WTC11 (cell line): ENCODE results near the gene HPCA. TPM values are rescaled to one million over a fixed set of nuclear protein-coding genes. Genes with fewer than 3 reads are reported as not detected.

Experiments
- ATAC-seq: fragments of 200-7000 bp; cut with Tn5 transposase; 2 replicates; pipeline ENCODE4 v1.10.0; 2021; ENCODE audit warnings: mild to moderate bottlenecking, moderate library complexity
- CTCF ChIA-PET: fragments of 300-600 bp; sonication (Branson Sonifier 250); formaldehyde crosslinking; loops from one replicate; lab custom pipeline; 2021; ENCODE audit warnings: antibody characterized with exemption; lab: Charles Lee
- POLR2A ChIA-PET: fragments of 350-600 bp; sonication (Branson Sonifier 250); formaldehyde crosslinking; loops from one replicate; lab custom pipeline; 2021; ENCODE audit warnings: antibody characterized with exemption; lab: Charles Lee
- DNase-seq: peaks from one replicate; pipeline ENCODE4 v3.0.0; 2021; ENCODE audit warnings: low spot score
- H3K27ac Mint-ChIP-seq: 2 replicates; pipeline ENCODE4 v1.8.0; 2021; ENCODE audit warnings: mixed read lengths
- H3K27me3 Mint-ChIP-seq: 2 replicates; pipeline ENCODE4 v1.8.0; 2021; ENCODE audit warnings: low read depth, mild to moderate bottlenecking, moderate library complexity, mixed read lengths
- H3K36me3 Mint-ChIP-seq: 2 replicates; pipeline ENCODE4 v1.8.0; 2021; ENCODE audit warnings: mixed read lengths
- H3K4me1 Mint-ChIP-seq: 2 replicates; pipeline ENCODE4 v1.8.0; 2022; ENCODE audit warnings: mixed read lengths
- H3K4me3 Mint-ChIP-seq: 2 replicates; pipeline ENCODE4 v1.8.0; 2021; ENCODE audit warnings: mild to moderate bottlenecking, moderate library complexity, mixed read lengths
- H3K9me3 Mint-ChIP-seq: 2 replicates; pipeline ENCODE4 v1.8.0; 2021; ENCODE audit warnings: mixed read lengths
- GABPB1 ChIP-seq: sonication (generic); formaldehyde crosslinking; IDR thresholded peaks from 2 replicates; pipeline ENCODE4 v1.8.1; 2023; ENCODE audit warnings: mild to moderate bottlenecking, missing genetic modification reagents
- IRF2 ChIP-seq: sonication (generic); formaldehyde crosslinking; IDR thresholded peaks from 2 replicates; pipeline ENCODE4 v1.8.0; 2022; ENCODE audit warnings: low read depth, missing genetic modification reagents, borderline replicate concordance
- JAZF1 ChIP-seq: fragments of 250-450 bp; sonication (Bioruptor Pico); IDR thresholded peaks from 2 replicates; pipeline ENCODE4 v1.9.0; 2021; ENCODE audit warnings: moderate library complexity, mild to moderate bottlenecking, inconsistent platforms
- NFYB ChIP-seq: sonication (generic); formaldehyde crosslinking; conservative IDR thresholded peaks from 2 replicates; pipeline ENCODE4 v1.8.0; 2022; ENCODE audit warnings: low read depth, missing genetic modification reagents
- SMAD3 ChIP-seq: sonication (generic); formaldehyde crosslinking; IDR thresholded peaks from 2 replicates; pipeline ENCODE4 v1.8.0; 2022; ENCODE audit warnings: missing genetic modification reagents, mild to moderate bottlenecking, borderline replicate concordance
- SMAD4 ChIP-seq: sonication (generic); formaldehyde crosslinking; IDR thresholded peaks from 2 replicates; pipeline ENCODE4 v1.8.0; 2022; ENCODE audit warnings: mild to moderate bottlenecking, missing genetic modification reagents
- SP1 ChIP-seq: sonication (generic); formaldehyde crosslinking; conservative IDR thresholded peaks from 2 replicates; pipeline ENCODE4 v1.8.1; 2022; ENCODE audit warnings: missing genetic modification reagents
- TCF7 ChIP-seq: sonication (generic); formaldehyde crosslinking; IDR thresholded peaks from 2 replicates; pipeline ENCODE4 v1.8.0; 2022; ENCODE audit warnings: mild to moderate bottlenecking, low read depth, missing genetic modification reagents, moderate library complexity
- TP53 ChIP-seq: sonication (generic); formaldehyde crosslinking; IDR thresholded peaks from 2 replicates; pipeline ENCODE4 v1.8.1; 2023; ENCODE audit warnings: mild to moderate bottlenecking, missing genetic modification reagents
- USF1 ChIP-seq: sonication (generic); formaldehyde crosslinking; IDR thresholded peaks from 2 replicates; pipeline ENCODE4 v1.8.0; 2022; ENCODE audit warnings: mild to moderate bottlenecking, missing genetic modification reagents
- ZNF281 ChIP-seq: sonication (generic); formaldehyde crosslinking; IDR thresholded peaks from 2 replicates; pipeline ENCODE4 v1.8.0; 2023; ENCODE audit warnings: mild to moderate bottlenecking, missing genetic modification reagents
- ZNF396 ChIP-seq: fragments of 250-450 bp; sonication (Bioruptor Pico); IDR thresholded peaks from 2 replicates; pipeline ENCODE4 v1.8.0; 2021; ENCODE audit warnings: mild to moderate bottlenecking, moderate library complexity, borderline replicate concordance
- ZNF532 ChIP-seq: fragments of 250-450 bp; sonication (Bioruptor Pico); IDR thresholded peaks from 2 replicates; pipeline ENCODE4 v1.9.0; 2021; ENCODE audit warnings: mild to moderate bottlenecking, borderline replicate concordance
- ZNF671 ChIP-seq: fragments of 250-450 bp; sonication (Bioruptor Pico); IDR thresholded peaks from 2 replicates; pipeline ENCODE4 v1.8.0; 2021; ENCODE audit warnings: mild to moderate bottlenecking
- total RNA-seq: library from RNA; stranded (reverse); gene quantifications from 3 replicates; pipeline ENCODE4 v1.2.3, GENCODE V29; 2021
- TF ChIP-seq, protein P1 (sequence below): fragments of 250-450 bp; sonication (Bioruptor Pico); IDR thresholded peaks from 2 replicates; pipeline ENCODE4 v1.9.0; 2021; ENCODE audit warnings: mild to moderate bottlenecking
- TF ChIP-seq, protein P2 (sequence below): fragments of 200-600 bp; IDR thresholded peaks from 2 replicates; pipeline ENCODE4 v1.8.0; 2022; ENCODE audit warnings: antibody characterized with exemption
- TF ChIP-seq, protein P3 (sequence below): sonication (generic); formaldehyde crosslinking; IDR thresholded peaks from 2 replicates; pipeline ENCODE4 v1.8.1; 2023; ENCODE audit warnings: mild to moderate bottlenecking, missing genetic modification reagents, moderate library complexity

The HPCA gene
- total RNA-seq, 1 experiment from 2014 or later, result 1.9 TPM

DNA sequence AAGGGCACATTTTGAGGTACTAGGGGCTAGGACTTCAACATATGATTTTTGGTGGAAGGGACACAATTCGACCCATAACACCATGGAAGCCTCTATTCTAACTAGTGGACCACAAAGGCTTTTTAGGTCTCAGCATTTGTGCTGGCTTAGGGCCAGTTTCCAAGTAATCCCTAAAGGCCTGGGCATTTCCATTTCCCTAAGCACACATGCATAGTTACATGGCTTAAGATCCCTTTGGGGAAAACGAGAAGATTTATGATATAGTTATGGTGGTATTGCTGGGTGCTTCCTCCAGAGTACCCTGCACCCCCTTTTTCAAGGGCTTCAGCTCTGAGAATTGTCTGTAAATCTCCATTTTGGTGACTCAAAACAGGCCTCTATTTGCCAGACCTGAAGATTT lies 43.1 kb downstream of the HPCA start:
- ChIA-PET POLR2A (no interaction called here), CTCF (interaction anchor here (1.3 kb wide), 1 partner anchor 37 kb away, joined by 4 read pairs; no protein-coding TSS in a partner anchor)
- Mint-ChIP-seq H3K4me3 (no peak overlapping the region), H3K9me3 (no peaks in the 10 kb centered on the region), H3K4me1 (peaks cover 26% of the 10 kb centered on the region), H3K36me3 (no peaks in the 10 kb centered on the region), H3K27me3 (peaks cover 50% of the 10 kb centered on the region), H3K27ac (no peak overlapping the region)
- ATAC-seq, result no peak
- TF ChIP-seq JAZF1 (CRISPR knock-in tag) (no peak), ZNF671 (CRISPR knock-in tag) (no peak), NFYB (no peak), SP1 (no peak), SMAD4 (CRISPR knock-in tag) (no peak), TP53 (CRISPR knock-in tag) (no peak), ZNF532 (no peak)
- TF ChIP-seq, protein P1, sequence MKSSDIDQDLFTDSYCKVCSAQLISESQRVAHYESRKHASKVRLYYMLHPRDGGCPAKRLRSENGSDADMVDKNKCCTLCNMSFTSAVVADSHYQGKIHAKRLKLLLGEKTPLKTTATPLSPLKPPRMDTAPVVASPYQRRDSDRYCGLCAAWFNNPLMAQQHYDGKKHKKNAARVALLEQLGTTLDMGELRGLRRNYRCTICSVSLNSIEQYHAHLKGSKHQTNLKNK (CRISPR knock-in tag), result no peak
- no peak for DNase-seq

- ATAC-seq, result no peak
- DNase-seq, result no peak
- ChIA-PET POLR2A (no interaction called here), CTCF (interaction anchor here (0.8 to 3.5 kb wide), 7 partner anchors 56 to 154 kb away, joined by 3 to 34 read pairs (median 4); no protein-coding TSS in a partner anchor)
- Mint-ChIP-seq H3K27me3 (peaks cover 26% of the 10 kb centered on the region), H3K36me3 (peaks cover 1% of the 10 kb centered on the region; the same call in 1 of the 2 replicates), H3K4me1 (peaks cover 10% of the 10 kb centered on the region), H3K27ac (no peak overlapping the region), H3K4me3 (no peak overlapping the region), H3K9me3 (no peaks in the 10 kb centered on the region)
- TF ChIP-seq TCF7 (CRISPR knock-in tag) (no peak), USF1 (CRISPR knock-in tag) (no peak)
Measured at GRCh38 chr1:32931760-32932159, 45.5 kb downstream of the HPCA start.

- Mint-ChIP-seq H3K4me3 (no peak overlapping the region), H3K4me1 (peaks cover 7% of the 10 kb centered on the region), H3K27me3 (peaks cover 5% of the 10 kb centered on the region), H3K36me3 (peaks cover 12% of the 10 kb centered on the region), H3K27ac (peak overlapping the region; percentile 94), H3K9me3 (no peaks in the 10 kb centered on the region)
- POLR2A ChIA-PET, result interaction anchor here (1.0 to 1.1 kb wide), 2 partner anchors 29 to 58 kb away, joined by 3 read pairs; no protein-coding TSS in a partner anchor
- CTCF ChIA-PET, result interaction anchor here (0.7 to 3.6 kb wide), 31 partner anchors 8 to 537 kb away, joined by 3 to 34 read pairs (median 5); partner anchors contain the start of genes AZIN2, HPCA and RNF19B
- ATAC-seq (no peak; the same call in 1 of the 2 replicates), DNase-seq (no peak)
- TF ChIP-seq SMAD3 (CRISPR knock-in tag), result no peak
- no peak for TF ChIP-seq IRF2 (CRISPR knock-in tag)
- 0 out of 2 replicates have a peak, but pooled peaks have one; percentile 34 for TF ChIP-seq GABPB1 (CRISPR knock-in tag)
- TF ChIP-seq SMAD4 (CRISPR knock-in tag), result no peak
- no peak for TF ChIP-seq NFYB
Measured at GRCh38 chr1:32933742-32934322, 47.5 kb downstream of the HPCA start.

DNA sequence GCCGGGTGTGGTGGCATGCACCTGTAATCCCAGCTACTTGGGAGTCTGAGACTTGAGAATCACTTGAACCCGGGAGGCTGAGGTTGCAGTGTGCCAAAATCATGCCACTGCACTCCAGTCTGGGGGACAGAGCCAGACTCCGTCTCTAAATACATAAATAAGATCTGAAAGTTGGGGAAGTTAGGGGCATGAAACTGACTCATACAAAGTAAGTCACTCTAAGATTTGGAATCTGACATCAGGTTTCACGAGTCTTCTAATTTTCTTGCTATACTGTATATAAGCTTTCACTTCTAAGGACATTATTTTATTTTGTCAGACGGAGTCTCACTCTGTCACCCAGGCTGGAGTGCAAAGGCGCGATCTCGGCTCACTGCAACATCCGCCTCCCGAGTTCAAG lies 48.2 kb downstream of the HPCA start:
- Mint-ChIP-seq H3K4me3 (no peak overlapping the region), H3K27me3 (no peaks in the 10 kb centered on the region), H3K36me3 (peaks cover 12% of the 10 kb centered on the region)
- POLR2A ChIA-PET, result interaction anchor here (1.1 kb wide), 1 partner anchor 58 kb away, joined by 3 read pairs; no protein-coding TSS in a partner anchor
- TF ChIP-seq, protein P2, sequence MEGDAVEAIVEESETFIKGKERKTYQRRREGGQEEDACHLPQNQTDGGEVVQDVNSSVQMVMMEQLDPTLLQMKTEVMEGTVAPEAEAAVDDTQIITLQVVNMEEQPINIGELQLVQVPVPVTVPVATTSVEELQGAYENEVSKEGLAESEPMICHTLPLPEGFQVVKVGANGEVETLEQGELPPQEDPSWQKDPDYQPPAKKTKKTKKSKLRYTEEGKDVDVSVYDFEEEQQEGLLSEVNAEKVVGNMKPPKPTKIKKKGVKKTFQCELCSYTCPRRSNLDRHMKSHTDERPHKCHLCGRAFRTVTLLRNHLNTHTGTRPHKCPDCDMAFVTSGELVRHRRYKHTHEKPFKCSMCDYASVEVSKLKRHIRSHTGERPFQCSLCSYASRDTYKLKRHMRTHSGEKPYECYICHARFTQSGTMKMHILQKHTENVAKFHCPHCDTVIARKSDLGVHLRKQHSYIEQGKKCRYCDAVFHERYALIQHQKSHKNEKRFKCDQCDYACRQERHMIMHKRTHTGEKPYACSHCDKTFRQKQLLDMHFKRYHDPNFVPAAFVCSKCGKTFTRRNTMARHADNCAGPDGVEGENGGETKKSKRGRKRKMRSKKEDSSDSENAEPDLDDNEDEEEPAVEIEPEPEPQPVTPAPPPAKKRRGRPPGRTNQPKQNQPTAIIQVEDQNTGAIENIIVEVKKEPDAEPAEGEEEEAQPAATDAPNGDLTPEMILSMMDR, result no peak
- TF ChIP-seq ZNF281 (no peak), ZNF396 (no peak)
- TF ChIP-seq, protein P3, sequence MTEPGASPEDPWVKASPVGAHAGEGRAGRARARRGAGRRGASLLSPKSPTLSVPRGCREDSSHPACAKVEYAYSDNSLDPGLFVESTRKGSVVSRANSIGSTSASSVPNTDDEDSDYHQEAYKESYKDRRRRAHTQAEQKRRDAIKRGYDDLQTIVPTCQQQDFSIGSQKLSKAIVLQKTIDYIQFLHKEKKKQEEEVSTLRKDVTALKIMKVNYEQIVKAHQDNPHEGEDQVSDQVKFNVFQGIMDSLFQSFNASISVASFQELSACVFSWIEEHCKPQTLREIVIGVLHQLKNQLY, result no peak
- TF ChIP-seq, all 79 proteins: peak for 0
- DNase-seq (no peak), ATAC-seq (no peak)
- CTCF ChIA-PET, result interaction anchor here (1.6 to 3.6 kb wide), 11 partner anchors 9 to 152 kb away, joined by 9 to 34 read pairs (median 17); partner anchors contain the start of genes AZIN2, HPCA and RNF19B
- Mint-ChIP-seq H3K27ac (no peak overlapping the region), H3K9me3 (no peaks in the 10 kb centered on the region), H3K4me1 (peaks cover 7% of the 10 kb centered on the region)
